AG10803 (cell line): ENCODE results near the gene IZUMO1R.
"Not testable (repeated sequence)": the region's sequence is repeated elsewhere in the genome, so short reads cannot be mapped to it uniquely, and the experiment has no call there.

Experiments used
- DNase-seq: peaks from one replicate; pipeline ENCODE4 v3.0.0; 2010; ENCODE audit warnings: low read depth
- H3K4me3 ChIP-seq: 2 replicates; pipeline ENCODE4 v1.5.1; 2011; ENCODE audit warnings: mild to moderate bottlenecking, low read length, control low read depth
- CTCF ChIP-seq: conservative IDR thresholded peaks from 2 replicates; pipeline ENCODE4 v1.5.1; 2011; ENCODE audit warnings: mild to moderate bottlenecking, low read length, control low read depth, inconsistent platforms

The IZUMO1R gene

GRCh38 chr11:94338651-94339050 is 34.3 kb downstream of the IZUMO1R start:
- TF ChIP-seq CTCF = no peak
- no peak for DNase-seq
- no peak overlapping the region for H3K4me3 ChIP-seq

GRCh38 chr11:94342250-94342649 is 37.9 kb downstream of the IZUMO1R start:
- H3K4me3 ChIP-seq = no peak overlapping the region
- TF ChIP-seq CTCF = no peak
- DNase-seq = no peak

GRCh38 chr11:94343495-94343894 is 39.1 kb downstream of the IZUMO1R start:
- no peak for TF ChIP-seq CTCF
- H3K4me3 ChIP-seq = no peak overlapping the region
- DNase-seq = no peak

- not testable (repeated sequence) for DNase-seq, H3K4me3 ChIP-seq
Observed at GRCh38 chr11:94346311-94346710, 41.9 kb downstream of the IZUMO1R start.

GRCh38 chr11:94350850-94351563 is 46.6 kb downstream of the IZUMO1R start:
- H3K4me3 ChIP-seq, DNase-seq: not testable (repeated sequence)
